ENCODE data around the gene TOPORS. TPM values are rescaled to one million over a fixed set of nuclear protein-coding genes. Genes with fewer than 3 reads are reported as not detected.

The TOPORS gene
- total RNA-seq, 1 donor = 44.5 TPM

DNA sequence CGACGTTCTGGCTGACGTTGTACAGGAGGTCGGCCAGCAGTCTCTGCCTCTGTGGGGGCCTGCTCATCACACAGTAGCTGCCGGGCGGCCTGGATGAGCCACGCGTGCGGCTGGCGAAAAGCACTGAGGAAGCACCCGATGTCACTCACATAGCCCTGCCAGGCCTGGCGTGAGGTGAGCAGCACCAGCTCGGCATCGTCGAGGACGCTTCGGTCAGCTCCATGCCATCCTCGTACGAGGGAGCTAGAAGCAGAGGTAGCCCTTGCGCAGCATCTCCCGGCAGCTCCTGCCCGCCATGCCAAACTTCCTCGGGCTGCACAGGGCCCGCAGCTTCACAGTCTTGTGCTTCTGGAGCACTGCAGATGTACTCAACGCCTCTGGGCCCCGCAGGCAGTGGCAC is 14.4 kb upstream of the TOPORS start:
- TF ChIP-seq CTCF (IDR thresholded peaks at IDR 0.05; ENCODE audit: insufficient read depth, low read depth, low read length) = no peak
- H3K4me3 ChIP-seq (ENCODE audit: low read depth, low read length) = no peak overlapping the region
- no peak for DNase-seq (ENCODE audit: low read depth)

GRCh38 chr9:32565967-32566366 is 13.6 kb upstream of the TOPORS start:
- H3K4me3 ChIP-seq (ENCODE audit: low read depth, low read length) = no peak overlapping the region
- TF ChIP-seq CTCF (IDR thresholded peaks at IDR 0.05; ENCODE audit: insufficient read depth, low read depth, low read length) = no peak
- DNase-seq (ENCODE audit: low read depth) = no peak

DNA sequence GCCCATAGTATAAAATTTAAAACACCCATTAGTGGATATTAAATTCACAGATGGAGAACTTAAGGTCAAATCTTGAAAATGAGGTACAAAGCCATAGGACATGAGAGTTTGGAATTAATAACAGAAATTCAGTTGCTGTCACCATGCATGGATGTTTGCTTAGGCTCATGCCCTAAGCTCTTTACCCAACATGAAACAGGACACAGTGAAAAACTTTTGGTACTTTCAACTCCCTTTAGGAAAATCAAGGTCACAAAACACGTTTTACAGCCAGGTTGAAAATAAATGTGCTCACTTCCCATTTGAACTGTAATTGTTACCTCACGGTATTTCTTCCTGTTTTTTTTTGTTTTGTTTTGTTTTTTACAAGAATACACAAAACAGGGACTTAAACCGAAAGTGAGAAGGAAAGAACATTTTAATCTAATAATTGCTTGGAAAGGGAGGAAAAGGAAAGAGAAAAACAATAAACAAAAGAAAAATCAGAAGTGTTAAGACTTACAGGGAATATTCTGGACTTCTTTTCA is 6.1 kb upstream of the TOPORS start:
- TF ChIP-seq CTCF (IDR thresholded peaks at IDR 0.05; ENCODE audit: insufficient read depth, low read depth, low read length) = no peak
- H3K4me3 ChIP-seq (ENCODE audit: low read depth, low read length) = no peak overlapping the region
- peak; percentile 12 for DNase-seq (ENCODE audit: low read depth)

GRCh38 chr9:32554591-32554990 is 2.2 kb upstream of the TOPORS start:
- no peak overlapping the region for H3K4me3 ChIP-seq (ENCODE audit: low read depth, low read length)
- no peak for DNase-seq (ENCODE audit: low read depth)
- TF ChIP-seq CTCF (IDR thresholded peaks at IDR 0.05; ENCODE audit: insufficient read depth, low read depth, low read length) = no peak

GRCh38 chr9:32554107-32554506 is 1.7 kb upstream of the TOPORS start:
- no peak overlapping the region for H3K4me3 ChIP-seq (ENCODE audit: low read depth, low read length)
- peak; percentile 59 for DNase-seq (ENCODE audit: low read depth)
- no peak for TF ChIP-seq CTCF (IDR thresholded peaks at IDR 0.05; ENCODE audit: insufficient read depth, low read depth, low read length)

GRCh38 chr9:32551276-32552051 is 922 bp downstream of the TOPORS start:
- TF ChIP-seq CTCF (IDR thresholded peaks at IDR 0.05; ENCODE audit: insufficient read depth, low read depth, low read length) = no peak
- peak overlapping the region; percentile 89 for H3K4me3 ChIP-seq (ENCODE audit: low read depth, low read length)
- DNase-seq (ENCODE audit: low read depth) = peak; percentile 63
